MM.1S (cell line): Measurements from ENCODE around the gene PPP1R1C.

ENCODE experiments used
- DNase-seq: peaks from one replicate; pipeline ENCODE4 v3.0.0-alpha.2; 2015
- H2AFZ ChIP-seq: fragments of 300-600 bp; sonication (generic); 2 replicates; pipeline ENCODE4 v1.6.0; 2016; ENCODE audit warnings: antibody characterized with exemption, low read length
- H3F3A ChIP-seq: fragments of 300-600 bp; sonication (generic); 2 replicates; pipeline ENCODE4 v1.6.1; 2016; ENCODE audit warnings: mild to moderate bottlenecking, antibody characterized with exemption, low read length, moderate library complexity, mixed read lengths; ENCODE audit not compliant: insufficient read depth
- H3K27ac ChIP-seq: fragments of 300-600 bp; sonication (generic); 2 replicates; pipeline ENCODE4 v1.5.1; 2016; ENCODE audit warnings: mild to moderate bottlenecking, low read length
- H3K27me3 ChIP-seq: fragments of 300-600 bp; sonication (generic); replicated peaks from 2 replicates; pipeline ENCODE4 v1.6.0; 2016; ENCODE audit warnings: low read length; ENCODE audit not compliant: insufficient read depth
- H3K36me3 ChIP-seq: fragments of 300-600 bp; sonication (generic); replicated peaks from 2 replicates; pipeline ENCODE4 v1.6.1; 2016; ENCODE audit warnings: mild to moderate bottlenecking, low read length, mixed read lengths; ENCODE audit not compliant: insufficient read depth
- H3K4me1 ChIP-seq: fragments of 300-600 bp; sonication (generic); 2 replicates; pipeline ENCODE4 v1.6.1; 2016; ENCODE audit warnings: low read length, mixed read lengths
- H3K4me2 ChIP-seq: fragments of 300-600 bp; sonication (generic); 2 replicates; pipeline ENCODE4 v1.6.0; 2016; ENCODE audit warnings: low read depth, low read length
- H3K4me3 ChIP-seq: fragments of 300-600 bp; sonication (generic); 2 replicates; pipeline ENCODE4 v1.5.1; 2016; ENCODE audit warnings: low read length, mixed read lengths
- H3K79me2 ChIP-seq: fragments of 300-600 bp; sonication (generic); 2 replicates; pipeline ENCODE4 v1.6.1; 2016; ENCODE audit warnings: mixed run types, low read length, mixed read lengths
- H3K9ac ChIP-seq: fragments of 300-600 bp; sonication (generic); 2 replicates; pipeline ENCODE4 v1.6.1; 2016; ENCODE audit warnings: low read length, mixed read lengths
- H3K9me2 ChIP-seq: fragments of 300-600 bp; sonication (generic); replicated peaks from 2 replicates; pipeline ENCODE4 v1.6.1; 2016; ENCODE audit warnings: mild to moderate bottlenecking, low read length, mixed read lengths; ENCODE audit not compliant: insufficient read depth
- H3K9me3 ChIP-seq: fragments of 300-600 bp; sonication (generic); replicated peaks from 2 replicates; pipeline ENCODE4 v1.6.1; 2016; ENCODE audit warnings: mild to moderate bottlenecking, low read length, mixed read lengths; ENCODE audit not compliant: insufficient read depth
- H4K20me1 ChIP-seq: fragments of 300-600 bp; sonication (generic); 2 replicates; pipeline ENCODE4 v1.6.1; 2016; ENCODE audit warnings: mild to moderate bottlenecking, low read length, moderate library complexity, mixed read lengths; ENCODE audit not compliant: insufficient read depth
- CTCF ChIP-seq: fragments of 300-600 bp; sonication (generic); IDR thresholded peaks from 2 replicates; pipeline ENCODE4 v1.5.1; 2016; ENCODE audit warnings: antibody characterized with exemption, low read length, mixed read lengths
- EZH2 ChIP-seq: fragments of 300-600 bp; sonication (generic); optimal IDR thresholded peaks from 2 replicates; pipeline ENCODE3; 2017; ENCODE audit warnings: low read depth, mild to moderate bottlenecking, antibody characterized with exemption, low read length, mixed read lengths
- EZH2phosphoT487 ChIP-seq: fragments of 300-600 bp; sonication (generic); IDR thresholded peaks from 2 replicates; pipeline ENCODE4 v1.6.1; 2018; ENCODE audit warnings: antibody characterized with exemption, low read length

Gene PPP1R1C

GRCh38 chr2:182134201-182134600, 148.5 kb downstream of the PPP1R1C start:
- Histone ChIP-seq H3K9ac (no peak overlapping the region), H3K79me2 (no peaks in the 10 kb centered on the region), H3K27me3 (no peaks in the 10 kb centered on the region), H3K36me3 (no peaks in the 10 kb centered on the region), H2AFZ (no peak overlapping the region), H3K4me3 (no peak overlapping the region), H3K9me2 (no peaks in the 10 kb centered on the region), H3K9me3 (no peaks in the 10 kb centered on the region), H3K27ac (no peak overlapping the region), H4K20me1 (no peaks in the 10 kb centered on the region), H3F3A (no peaks in the 10 kb centered on the region), H3K4me2 (no peak overlapping the region), H3K4me1 (peaks cover 6% of the 10 kb centered on the region; the same call in 1 of the 2 replicates)
- no peak for DNase-seq
- TF ChIP-seq CTCF (no peak), EZH2 (no peak), EZH2phosphoT487 (no peak)

- Histone ChIP-seq H4K20me1 (no peaks in the 10 kb centered on the region), H3K4me2 (no peak overlapping the region), H2AFZ (no peak overlapping the region), H3K79me2 (no peaks in the 10 kb centered on the region), H3K9ac (no peak overlapping the region), H3K36me3 (no peaks in the 10 kb centered on the region), H3K9me2 (no peaks in the 10 kb centered on the region), H3K9me3 (no peaks in the 10 kb centered on the region), H3F3A (no peaks in the 10 kb centered on the region), H3K4me3 (no peak overlapping the region), H3K27me3 (no peaks in the 10 kb centered on the region), H3K4me1 (no peaks in the 10 kb centered on the region), H3K27ac (no peak overlapping the region)
- TF ChIP-seq CTCF: no peak
- no peak for TF ChIP-seq EZH2phosphoT487
- TF ChIP-seq EZH2: no peak
- DNase-seq: no peak
These were observed 156.4 kb downstream of the PPP1R1C start for GRCh38 chr2:182142062-182142461.

- Histone ChIP-seq H3K79me2 (no peaks in the 10 kb centered on the region), H3K4me3 (no peak overlapping the region), H2AFZ (no peak overlapping the region), H3K4me1 (no peaks in the 10 kb centered on the region), H3K4me2 (no peak overlapping the region), H3F3A (no peaks in the 10 kb centered on the region), H3K27ac (no peak overlapping the region), H4K20me1 (no peaks in the 10 kb centered on the region), H3K9me3 (no peaks in the 10 kb centered on the region), H3K27me3 (no peaks in the 10 kb centered on the region), H3K9me2 (no peaks in the 10 kb centered on the region), H3K9ac (no peak overlapping the region), H3K36me3 (no peaks in the 10 kb centered on the region)
- no peak for DNase-seq
- TF ChIP-seq EZH2phosphoT487 (no peak), EZH2 (no peak), CTCF (no peak)
These were observed 158.6 kb downstream of the PPP1R1C start for GRCh38 chr2:182144041-182144775.
